MM.1S (cell line): ENCODE results near the gene IPO9.

ENCODE experiments used
- EZH2phosphoT487 ChIP-seq: fragments of 300-600 bp; sonication (generic); IDR thresholded peaks from 2 replicates; pipeline ENCODE4 v1.6.1; 2018; ENCODE audit warnings: antibody characterized with exemption, low read length
- TF ChIP-seq, protein P1 (sequence below): fragments of 300-600 bp; sonication (generic); IDR thresholded peaks from 2 replicates; pipeline ENCODE4 v1.5.1; 2016; ENCODE audit warnings: antibody characterized with exemption, low read length, mixed read lengths

DNA sequence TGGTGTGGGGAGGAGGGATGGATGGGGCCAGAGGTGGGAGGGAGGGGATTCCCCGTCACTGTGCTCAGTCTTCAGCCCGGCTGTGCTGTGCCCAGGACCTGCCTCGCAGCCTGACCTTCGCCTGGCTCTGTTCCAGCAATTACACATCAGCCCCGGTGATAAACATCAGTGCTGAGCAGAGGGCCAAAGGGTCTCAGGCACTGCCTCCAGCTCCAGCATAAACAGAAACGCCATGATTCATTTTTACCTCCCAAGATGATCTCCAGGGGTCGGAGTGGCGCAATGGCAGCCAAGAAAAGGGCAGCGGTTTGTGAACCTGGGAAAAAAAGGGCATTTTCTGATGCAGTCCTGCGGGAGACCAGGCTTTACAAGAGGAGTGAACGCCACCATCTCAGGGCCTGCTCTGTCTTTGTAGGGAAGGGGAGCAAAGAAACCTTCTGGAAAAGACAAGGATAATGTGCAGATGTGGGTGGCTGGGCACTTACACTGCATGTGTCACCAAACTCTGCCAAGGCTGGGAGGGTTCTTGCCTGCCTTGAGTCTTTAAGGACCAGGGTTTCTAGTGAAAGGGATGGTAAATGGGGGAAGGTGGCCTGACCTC, 87.8 kb downstream of the IPO9 start:
- TF ChIP-seq, protein P1, sequence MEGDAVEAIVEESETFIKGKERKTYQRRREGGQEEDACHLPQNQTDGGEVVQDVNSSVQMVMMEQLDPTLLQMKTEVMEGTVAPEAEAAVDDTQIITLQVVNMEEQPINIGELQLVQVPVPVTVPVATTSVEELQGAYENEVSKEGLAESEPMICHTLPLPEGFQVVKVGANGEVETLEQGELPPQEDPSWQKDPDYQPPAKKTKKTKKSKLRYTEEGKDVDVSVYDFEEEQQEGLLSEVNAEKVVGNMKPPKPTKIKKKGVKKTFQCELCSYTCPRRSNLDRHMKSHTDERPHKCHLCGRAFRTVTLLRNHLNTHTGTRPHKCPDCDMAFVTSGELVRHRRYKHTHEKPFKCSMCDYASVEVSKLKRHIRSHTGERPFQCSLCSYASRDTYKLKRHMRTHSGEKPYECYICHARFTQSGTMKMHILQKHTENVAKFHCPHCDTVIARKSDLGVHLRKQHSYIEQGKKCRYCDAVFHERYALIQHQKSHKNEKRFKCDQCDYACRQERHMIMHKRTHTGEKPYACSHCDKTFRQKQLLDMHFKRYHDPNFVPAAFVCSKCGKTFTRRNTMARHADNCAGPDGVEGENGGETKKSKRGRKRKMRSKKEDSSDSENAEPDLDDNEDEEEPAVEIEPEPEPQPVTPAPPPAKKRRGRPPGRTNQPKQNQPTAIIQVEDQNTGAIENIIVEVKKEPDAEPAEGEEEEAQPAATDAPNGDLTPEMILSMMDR = no peak
- TF ChIP-seq EZH2phosphoT487 = no peak
